ENCODE measurements around the gene FRMPD4.

FRMPD4 gene

GRCh38 chrX:12440246-12440645 lies 302.0 kb downstream of the FRMPD4 start:
- no peak for TF ChIP-seq ZNF274 (IDR thresholded peaks at IDR 0.05; ENCODE audit: low read depth, low read length)
- no peak overlapping the region for H3K4me3 ChIP-seq (ENCODE audit: low read length)

DNA sequence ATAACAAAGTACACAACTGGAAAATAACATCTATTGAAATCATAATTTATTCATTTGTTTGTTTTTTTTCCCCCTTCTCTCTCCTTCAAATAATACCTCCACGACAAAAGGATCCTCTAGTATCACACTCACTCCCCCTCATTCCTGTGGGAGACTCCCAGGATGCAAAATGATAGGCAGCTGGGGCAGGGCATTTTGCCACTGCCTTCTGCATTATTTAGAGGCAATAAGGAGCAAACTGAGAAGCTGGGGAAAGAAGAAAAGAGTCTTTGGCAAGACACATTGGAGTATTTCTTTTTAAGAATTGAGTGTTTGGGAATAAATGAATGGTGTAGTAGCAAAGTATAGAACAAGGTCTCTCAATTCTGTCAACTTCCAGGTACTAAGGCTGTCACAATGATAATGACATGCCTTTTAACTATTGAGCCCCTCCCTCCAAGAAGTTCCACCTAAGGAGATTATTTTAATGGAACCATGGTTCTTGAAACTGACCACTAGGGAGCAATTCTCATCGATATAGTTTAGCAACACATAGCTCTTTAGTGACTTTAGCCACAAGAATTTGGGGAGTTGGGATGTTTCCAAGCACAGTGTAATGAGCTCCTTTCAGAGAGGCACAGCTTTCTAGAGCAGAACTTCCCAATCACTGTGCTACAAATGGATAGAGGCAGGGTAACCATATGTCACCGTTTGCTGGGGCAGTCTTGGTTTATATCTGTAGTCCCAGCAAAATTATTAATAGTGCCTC lies 303.3 kb downstream of the FRMPD4 start:
- TF ChIP-seq ZNF274 (IDR thresholded peaks at IDR 0.05; ENCODE audit: low read depth, low read length), result no peak
- H3K4me3 ChIP-seq (ENCODE audit: low read length), result no peak overlapping the region

- H3K4me3 ChIP-seq (ENCODE audit: low read length), result no peak overlapping the region
- no peak for TF ChIP-seq ZNF274 (IDR thresholded peaks at IDR 0.05; ENCODE audit: low read depth, low read length)
Measured at GRCh38 chrX:12443534-12444098, 305.3 kb downstream of the FRMPD4 start.

- no peak overlapping the region for H3K4me3 ChIP-seq (ENCODE audit: low read length)
- TF ChIP-seq ZNF274 (IDR thresholded peaks at IDR 0.05; ENCODE audit: low read depth, low read length), result no peak
Measured at GRCh38 chrX:12446342-12447075, 308.2 kb downstream of the FRMPD4 start.

DNA sequence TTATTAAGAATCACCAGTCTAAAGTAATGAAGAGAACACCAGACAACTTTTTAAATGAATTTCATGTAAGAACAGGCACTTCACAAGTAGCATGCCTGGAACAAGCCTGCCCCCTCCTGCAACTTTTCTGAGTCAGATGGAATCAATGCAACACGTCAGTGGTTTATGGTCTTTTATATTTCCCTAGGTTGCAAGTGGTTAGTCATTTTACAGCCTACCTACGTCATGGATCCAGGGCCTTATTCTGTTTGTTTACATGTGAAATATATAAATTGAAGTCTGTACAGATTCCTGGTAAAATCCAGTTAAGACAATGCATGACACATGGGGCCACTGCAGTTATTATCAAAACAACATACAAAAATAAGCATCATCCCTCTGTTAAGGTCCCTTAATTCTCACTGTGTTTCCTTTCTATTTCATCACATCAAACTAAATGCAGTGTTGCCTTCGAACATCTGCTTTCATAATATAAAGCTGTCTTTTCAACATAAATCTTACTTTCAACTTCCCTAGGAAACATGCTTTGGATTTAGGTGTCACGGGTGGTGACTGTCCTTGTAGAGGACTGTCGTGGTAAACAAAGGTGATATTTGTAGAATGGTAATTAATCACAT lies 309.3 kb downstream of the FRMPD4 start:
- no peak for TF ChIP-seq ZNF274 (IDR thresholded peaks at IDR 0.05; ENCODE audit: low read depth, low read length)
- no peak overlapping the region for H3K4me3 ChIP-seq (ENCODE audit: low read length)

- H3K4me3 ChIP-seq (ENCODE audit: low read length), result no peak overlapping the region
- TF ChIP-seq ZNF274 (IDR thresholded peaks at IDR 0.05; ENCODE audit: low read depth, low read length), result no peak
Measured at GRCh38 chrX:12452268-12452667, 314.0 kb downstream of the FRMPD4 start.

- no peak overlapping the region for H3K4me3 ChIP-seq (ENCODE audit: low read length)
- no peak for TF ChIP-seq ZNF274 (IDR thresholded peaks at IDR 0.05; ENCODE audit: low read depth, low read length)
Measured at GRCh38 chrX:12460929-12461328, 322.7 kb downstream of the FRMPD4 start.

GRCh38 chrX:12463052-12463451 lies 324.8 kb downstream of the FRMPD4 start:
- no peak for TF ChIP-seq ZNF274 (IDR thresholded peaks at IDR 0.05; ENCODE audit: low read depth, low read length)
- no peak overlapping the region for H3K4me3 ChIP-seq (ENCODE audit: low read length)

DNA sequence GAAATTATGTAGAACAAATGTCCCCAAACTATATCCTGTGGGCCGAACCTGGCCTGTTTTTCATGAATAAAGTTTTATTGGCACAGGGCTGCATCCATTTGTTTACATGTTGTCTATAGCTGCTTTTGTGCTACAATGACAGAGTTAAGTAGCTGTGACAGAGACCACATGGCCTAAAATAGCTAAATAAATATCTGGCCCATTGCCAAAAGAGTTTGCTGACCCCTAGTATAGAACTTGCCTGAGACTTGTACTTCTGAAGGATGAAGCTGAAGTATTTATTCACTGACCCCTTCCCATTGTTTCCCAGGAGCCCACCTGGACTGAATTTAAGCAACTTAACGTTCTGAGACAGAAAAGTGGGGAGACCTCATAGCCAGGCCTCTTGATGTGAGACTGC lies 325.6 kb downstream of the FRMPD4 start:
- H3K4me3 ChIP-seq (ENCODE audit: low read length), result no peak overlapping the region
- TF ChIP-seq ZNF274 (IDR thresholded peaks at IDR 0.05; ENCODE audit: low read depth, low read length), result no peak

GRCh38 chrX:12467321-12467720 lies 329.0 kb downstream of the FRMPD4 start:
- H3K4me3 ChIP-seq (ENCODE audit: low read length), result no peak overlapping the region
- TF ChIP-seq ZNF274 (IDR thresholded peaks at IDR 0.05; ENCODE audit: low read depth, low read length), result no peak

GRCh38 chrX:12469296-12469695 lies 331.0 kb downstream of the FRMPD4 start:
- H3K4me3 ChIP-seq (ENCODE audit: low read length), result no peak overlapping the region
- no peak for TF ChIP-seq ZNF274 (IDR thresholded peaks at IDR 0.05; ENCODE audit: low read depth, low read length)

DNA sequence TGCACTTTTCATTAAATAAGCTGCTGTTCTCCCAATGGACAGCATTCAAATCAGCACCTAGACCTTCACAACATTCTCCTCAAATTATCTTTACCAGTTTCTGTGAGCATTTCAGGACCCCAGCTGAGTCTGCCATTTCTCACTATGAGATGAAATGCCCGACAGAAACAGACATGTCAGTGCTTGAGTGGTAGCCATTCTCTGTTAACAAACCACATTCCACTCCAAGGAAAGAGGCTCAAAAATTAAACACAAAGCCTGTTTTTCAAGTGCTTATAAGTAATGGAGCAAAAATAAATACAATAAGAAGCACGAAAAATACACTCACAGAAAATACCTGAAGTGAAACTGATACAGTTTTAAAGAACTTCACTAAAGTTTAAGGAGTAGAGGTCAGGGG lies 332.8 kb downstream of the FRMPD4 start:
- no peak for TF ChIP-seq ZNF274 (IDR thresholded peaks at IDR 0.05; ENCODE audit: low read depth, low read length)
- no peak overlapping the region for H3K4me3 ChIP-seq (ENCODE audit: low read length)

DNA sequence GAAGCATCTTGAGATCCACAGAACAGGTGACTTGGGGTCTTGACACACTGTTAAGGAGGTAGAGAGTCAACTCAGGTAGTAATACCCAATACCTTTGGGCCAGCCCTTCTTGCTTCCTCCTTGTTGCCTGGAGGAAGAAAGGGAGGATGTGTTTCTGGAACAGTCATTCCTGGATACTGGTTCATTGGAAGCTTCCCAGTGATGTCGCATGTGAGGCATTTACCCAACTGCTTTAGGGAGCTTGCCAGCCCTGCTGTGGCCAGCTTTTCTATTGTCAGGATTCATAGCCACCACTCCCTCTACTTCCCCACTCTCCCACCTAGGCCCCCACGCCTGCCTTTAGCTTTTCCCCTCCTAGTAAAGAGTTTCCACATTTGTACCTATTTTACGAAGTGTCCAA lies 342.7 kb downstream of the FRMPD4 start:
- no peak overlapping the region for H3K4me3 ChIP-seq (ENCODE audit: low read length)
- TF ChIP-seq ZNF274 (IDR thresholded peaks at IDR 0.05; ENCODE audit: low read depth, low read length), result no peak

DNA sequence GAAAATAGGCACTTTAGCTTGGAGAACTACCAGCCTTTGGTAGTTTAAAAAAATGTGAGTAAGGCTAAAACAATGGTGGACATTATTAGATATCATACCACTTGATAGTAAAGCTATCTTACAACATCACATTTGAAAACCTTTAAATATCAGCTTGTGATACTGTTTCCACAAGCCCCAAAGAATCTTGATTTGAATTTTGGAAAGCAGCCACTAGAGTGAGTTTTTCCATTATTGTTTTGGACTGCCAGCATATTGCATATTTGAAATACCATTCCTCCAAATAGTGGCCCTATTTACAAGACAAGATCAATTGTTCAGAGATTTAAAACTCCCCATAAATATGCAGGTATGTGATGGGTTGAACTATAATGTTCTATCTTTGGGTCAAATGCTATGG lies 349.9 kb downstream of the FRMPD4 start:
- no peak overlapping the region for H3K4me3 ChIP-seq (ENCODE audit: low read length)
- TF ChIP-seq ZNF274 (IDR thresholded peaks at IDR 0.05; ENCODE audit: low read depth, low read length), result no peak

- H3K4me3 ChIP-seq (ENCODE audit: low read length), result no peak overlapping the region
Measured at GRCh38 chrX:12488771-12489170, 350.5 kb downstream of the FRMPD4 start.

More at GRCh38 chrX:12488771-12489170, 350.5 kb downstream of the FRMPD4 start:
- TF ChIP-seq ZNF274 (IDR thresholded peaks at IDR 0.05; ENCODE audit: low read depth, low read length), result no peak

All from GM08714 (cell line).